ENCODE data around the gene FAM200C.

DNA sequence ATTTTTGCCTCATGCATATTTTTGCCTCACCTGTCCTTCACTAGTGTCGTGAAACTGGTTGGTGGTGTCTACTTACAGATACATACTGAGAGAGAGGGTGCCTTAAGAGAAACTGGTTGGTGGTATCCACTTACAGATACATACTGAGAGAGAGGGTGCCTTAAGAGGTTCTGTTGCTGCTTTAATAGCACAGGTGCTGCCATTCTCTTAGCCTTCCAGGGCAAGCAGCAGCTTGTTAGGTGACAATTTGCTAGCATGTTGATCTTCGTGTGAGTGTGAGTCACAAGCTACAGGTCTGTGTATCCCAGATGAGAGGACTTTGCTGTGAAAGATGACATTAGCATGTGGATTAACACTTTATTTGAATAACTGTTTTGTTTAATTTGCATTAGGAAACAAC, 23.2 kb upstream of the FAM200C start:
- TF ChIP-seq POLR2A (IDR thresholded peaks at IDR 0.05; ENCODE audit: low read depth), result no peak
- TF ChIP-seq CTCF (IDR thresholded peaks at IDR 0.05), result no peak
- TF ChIP-seq EP300 (IDR thresholded peaks at IDR 0.05), result no peak

Data from esophagus muscularis mucosa (tissue), 4 donors.